Activated CD4-positive, alpha-beta T cell treated with anti-CD3 and anti-CD28 coated beads, Interleukin-2, amount 50 U/mL, for 16 hours (primary cell): Measurements from ENCODE around the gene DIAPH3.

Source experiments
- DNase-seq: peaks from one replicate; pipeline ENCODE4 v3.0.0-alpha.2; 2020

Gene DIAPH3

DNA sequence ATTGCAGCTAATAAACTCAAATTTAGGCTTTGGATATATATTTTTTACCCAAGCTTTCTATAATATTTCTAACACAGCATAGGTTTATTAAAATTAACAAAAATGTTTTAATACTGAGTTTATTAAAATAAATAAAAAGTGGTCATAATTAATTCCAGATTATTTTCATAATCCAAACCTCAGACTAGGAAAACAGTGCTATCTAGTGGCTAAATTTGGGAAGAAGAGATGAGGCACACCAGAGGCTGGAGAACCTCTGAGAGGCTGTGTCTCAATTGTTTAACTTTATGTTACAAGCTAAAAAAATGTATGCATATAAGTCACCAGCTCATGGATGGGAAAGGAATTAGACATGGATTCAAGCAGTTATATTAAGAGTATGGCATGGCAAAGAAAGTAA lies 392.5 kb downstream of the DIAPH3 start:
- DNase-seq: no peak

DNA sequence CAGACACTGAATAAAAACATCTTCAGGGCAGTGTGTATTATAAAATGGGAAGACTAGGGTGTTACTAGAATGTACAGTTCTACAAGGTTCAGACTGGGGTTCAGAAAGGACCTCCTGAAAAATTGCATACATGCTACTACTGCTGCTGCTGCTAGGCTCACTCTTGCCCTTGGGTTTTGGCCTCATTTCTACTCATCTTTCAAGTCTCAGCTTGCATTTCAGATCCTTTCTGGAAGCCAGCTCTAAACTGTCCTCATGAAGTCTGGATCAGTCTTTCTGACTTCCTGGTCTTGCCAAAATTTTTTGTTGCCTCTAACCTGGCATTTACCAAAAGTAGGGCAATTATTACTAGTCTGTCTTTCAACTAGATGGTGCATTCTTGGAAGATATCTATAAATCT lies 393.3 kb downstream of the DIAPH3 start:
- no peak for DNase-seq

DNA sequence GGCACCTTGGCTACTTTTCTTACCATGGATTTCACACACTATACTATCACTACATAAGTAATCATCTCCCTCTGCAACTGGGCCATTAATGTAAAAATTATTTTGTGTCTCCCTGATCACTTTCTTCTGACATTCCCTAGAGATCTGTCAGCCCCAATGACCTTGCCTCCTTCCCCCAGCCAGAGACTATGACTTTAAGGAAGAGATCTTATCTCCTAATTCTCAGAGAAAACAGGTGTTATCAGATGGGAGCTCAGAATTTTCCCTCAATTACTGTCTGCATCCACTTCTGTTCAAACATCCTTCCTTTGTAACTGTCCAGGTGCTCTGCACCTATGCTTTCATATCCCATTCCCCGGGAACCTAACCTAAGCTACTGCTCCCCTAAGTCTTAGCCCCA lies 397.5 kb downstream of the DIAPH3 start:
- DNase-seq: no peak

DNA sequence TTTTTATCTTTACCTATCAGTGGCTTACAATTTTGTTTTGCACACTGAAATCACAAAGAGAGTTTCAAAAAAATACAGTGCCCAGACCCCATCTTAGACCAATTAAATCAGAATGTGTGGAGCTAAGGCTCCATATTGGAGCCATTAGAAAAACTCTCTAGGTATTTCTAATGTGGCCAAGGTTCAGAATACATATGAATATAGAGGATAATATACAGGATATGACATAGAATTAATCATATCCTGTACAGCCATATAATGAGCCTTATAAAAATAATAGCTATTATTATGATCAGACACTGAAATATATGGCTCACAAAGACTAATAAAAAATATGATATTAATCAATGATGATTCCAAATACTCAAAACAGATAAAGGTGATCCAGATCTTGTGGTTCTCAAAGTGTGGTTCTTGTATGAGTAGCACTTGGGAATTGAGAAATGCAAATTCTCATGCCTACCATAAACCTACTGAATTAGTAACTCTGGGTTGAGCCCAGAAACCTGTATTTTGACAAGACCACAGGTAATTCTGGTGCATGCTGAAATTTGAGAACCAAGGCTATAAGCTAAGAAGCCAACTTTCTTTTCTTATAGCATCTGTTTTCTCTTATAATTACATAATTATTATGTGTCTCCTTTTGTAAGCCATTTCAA lies 408.0 kb downstream of the DIAPH3 start:
- no peak for DNase-seq

DNA sequence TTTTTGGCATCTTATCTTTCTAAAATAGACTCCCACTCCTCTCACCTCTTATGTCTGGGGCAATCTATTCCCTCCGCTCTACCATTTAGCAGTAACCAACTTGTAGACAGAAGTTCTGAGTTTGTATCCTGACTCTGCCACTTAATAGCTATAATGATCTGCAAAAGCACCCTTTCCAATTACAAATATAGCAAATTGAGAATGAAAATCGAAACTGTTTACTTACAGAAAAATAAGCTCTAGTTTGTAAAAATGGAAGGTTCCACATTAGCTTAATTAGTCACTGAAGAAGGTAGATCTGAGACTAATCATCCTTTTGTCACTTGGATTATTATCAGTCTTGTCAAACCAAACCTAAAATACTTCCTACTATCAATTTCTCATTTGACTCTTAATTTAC lies 409.3 kb downstream of the DIAPH3 start:
- no peak for DNase-seq

DNA sequence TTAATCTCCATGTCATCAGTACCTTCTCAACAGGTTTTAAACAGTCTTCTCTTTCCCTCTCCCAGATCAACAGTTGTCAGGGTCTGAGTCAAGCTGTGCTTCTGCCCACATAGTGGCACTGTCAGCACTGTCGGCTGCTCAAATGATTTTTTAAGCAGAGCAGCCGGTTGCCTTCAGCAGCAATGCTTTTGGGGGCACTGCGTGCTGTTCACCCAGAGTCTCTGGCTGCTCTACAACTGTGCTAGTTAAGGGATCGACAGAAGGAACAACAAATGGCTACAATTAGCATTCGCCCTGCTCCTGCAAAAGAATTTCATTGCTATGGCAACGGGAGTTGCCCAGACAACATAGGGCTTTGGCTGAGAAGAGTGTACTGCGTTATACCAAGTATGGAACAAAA lies 412.9 kb downstream of the DIAPH3 start:
- no peak for DNase-seq

DNA sequence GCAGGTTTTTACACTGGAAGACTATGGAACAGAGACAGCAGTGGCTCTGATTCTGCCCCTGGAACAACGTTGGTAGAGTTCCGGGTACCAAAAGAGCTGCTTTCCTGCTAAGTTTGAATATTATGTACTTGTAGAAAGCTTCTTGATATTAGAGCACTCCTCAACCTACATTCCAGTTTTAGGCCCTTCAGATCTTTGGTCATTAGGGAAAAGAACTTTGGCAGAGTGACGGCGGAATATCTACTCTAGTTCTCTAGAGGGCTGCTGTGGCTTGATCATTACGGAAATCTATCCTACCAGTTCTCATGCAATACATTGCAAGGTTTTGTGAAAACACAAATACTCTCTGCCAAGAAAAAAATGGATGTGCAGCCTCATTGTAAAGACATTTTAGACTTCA lies 415.7 kb downstream of the DIAPH3 start:
- DNase-seq: no peak

DNA sequence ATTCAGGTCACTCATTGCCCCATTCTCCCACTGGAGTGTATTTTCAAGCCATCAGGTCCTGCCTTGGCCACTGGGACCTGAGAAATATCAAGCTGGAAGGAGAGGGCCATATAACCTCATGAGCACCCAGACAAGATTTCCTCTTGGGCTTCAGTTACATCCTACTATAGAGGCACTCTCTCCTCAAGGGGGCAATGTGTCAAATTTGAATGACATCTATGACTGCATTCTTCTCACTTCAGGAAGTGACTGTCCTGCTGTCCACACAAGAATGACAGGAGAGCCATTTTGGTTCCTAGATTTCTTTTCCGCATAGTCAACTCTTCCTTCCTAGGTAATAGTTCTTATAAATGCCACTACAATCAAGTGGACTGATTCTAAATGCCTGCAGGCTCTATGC lies 416.2 kb downstream of the DIAPH3 start:
- DNase-seq: no peak

DNA sequence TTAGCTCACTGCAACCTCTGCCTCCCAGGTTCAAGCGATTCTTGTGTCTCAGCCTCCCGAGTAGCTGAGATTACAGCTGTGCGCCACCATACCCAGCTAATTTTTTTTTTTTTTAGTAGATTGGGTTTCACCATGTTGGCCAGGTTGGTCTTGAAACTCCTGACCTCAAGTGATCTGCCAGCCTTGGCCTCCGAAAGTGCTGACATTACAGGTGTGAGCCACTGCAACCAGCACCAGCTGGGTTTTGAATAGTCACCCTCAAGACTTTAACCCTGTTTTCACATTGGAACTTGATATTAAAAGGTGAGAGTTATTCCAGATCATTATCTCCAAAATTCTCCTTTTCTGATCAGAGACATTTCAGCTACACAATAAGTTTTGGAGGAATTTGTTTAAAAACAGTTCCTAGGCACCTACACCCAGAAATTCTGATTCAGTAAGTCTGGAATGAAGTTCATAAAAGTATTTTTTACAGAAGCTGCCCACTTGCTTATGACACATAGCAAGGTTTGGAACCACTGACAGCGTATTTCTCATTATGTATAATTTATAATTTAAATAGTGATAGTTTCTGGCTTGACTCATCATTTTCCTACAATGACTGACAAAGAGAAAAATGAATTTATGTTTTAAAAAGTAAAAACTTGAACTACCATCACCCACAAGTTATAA lies 417.3 kb downstream of the DIAPH3 start:
- DNase-seq: peak; percentile 10

DNA sequence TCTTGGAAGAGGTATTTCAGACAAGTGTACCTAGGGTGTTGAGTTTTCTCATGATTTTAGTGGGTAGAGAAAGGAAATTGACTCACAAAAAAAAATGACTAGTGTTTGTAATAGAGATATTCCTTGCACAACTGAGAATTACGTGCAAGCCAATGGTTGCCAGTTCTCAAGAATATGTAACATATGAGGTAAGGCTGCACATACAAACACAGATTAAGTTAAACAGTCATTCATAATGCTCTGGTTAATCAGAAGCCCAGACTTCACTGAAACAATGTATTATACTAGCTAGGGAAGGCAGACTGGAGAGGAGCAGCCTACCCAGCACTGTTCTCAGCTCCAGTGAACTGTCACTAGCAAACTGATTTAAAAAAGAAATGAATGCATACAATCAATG lies 418.3 kb downstream of the DIAPH3 start:
- DNase-seq: no peak

DNA sequence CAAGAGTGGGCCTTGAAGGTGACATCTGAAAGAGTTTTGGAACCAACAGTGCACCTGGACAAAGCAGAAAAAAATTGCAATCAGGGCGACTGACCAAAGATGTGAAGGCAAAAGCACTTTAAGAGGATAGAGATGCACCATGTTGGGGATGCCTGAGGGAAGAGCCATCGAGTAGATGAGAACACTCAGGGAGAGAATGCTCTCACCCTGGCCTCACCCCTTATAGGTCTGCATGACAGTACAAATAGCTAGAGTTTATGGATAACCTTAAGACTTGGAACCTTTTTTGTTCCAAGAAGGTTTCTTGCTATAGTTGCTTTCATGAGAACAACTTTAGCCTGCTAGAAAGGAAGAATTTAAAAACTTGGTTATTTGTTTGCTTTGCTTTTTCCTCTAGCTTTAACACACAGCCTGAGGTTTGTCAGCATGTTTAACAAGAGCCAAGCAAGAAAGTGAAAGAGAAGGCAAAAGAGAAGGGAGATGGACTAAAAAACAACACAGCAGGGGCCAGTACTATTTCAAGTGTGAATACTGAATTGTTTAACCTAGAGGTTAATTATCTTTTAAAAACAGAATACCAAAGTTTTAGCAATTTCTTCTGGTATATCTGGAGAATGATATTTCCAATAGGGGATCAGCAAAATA lies 418.9 kb downstream of the DIAPH3 start:
- no peak for DNase-seq

DNA sequence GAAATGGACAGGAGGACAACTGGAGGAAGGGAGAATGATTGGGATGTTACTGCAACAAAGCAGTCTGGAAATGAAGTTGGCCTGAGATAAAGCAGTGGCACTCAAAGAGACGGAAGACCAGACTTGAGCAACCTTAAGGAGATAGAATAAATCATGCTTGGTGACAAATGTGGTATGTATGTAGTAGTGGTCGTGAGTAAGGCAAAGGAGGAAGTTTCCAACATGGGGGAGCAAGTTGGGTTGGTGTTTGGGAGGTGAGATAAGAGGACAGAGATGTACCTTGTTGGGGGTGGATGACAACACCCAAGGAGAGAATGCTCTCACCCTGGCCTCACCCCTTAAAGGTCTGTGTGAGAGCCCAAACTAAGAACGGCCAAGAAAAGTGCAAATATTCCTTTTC lies 420.5 kb downstream of the DIAPH3 start:
- DNase-seq: no peak

DNA sequence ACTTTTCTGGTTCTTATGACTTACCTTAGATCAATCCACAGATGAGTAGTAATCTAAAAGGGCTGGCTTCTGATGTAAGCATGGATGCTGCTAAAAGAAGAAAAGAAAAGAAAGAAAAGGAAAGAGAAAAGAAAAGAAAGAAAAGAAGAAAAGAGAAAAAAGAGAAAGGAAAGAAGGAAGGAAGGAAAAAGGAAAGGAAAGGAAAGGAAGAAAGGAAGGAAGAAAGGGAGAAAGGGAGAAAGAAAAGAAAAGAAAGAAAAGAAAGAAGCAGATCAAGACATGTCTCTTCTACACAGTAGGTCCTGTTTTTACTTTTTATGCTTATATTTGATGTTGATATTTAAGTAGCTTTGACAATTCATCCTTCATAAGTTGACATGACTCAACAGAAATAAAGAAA lies 421.3 kb downstream of the DIAPH3 start:
- no peak for DNase-seq

DNA sequence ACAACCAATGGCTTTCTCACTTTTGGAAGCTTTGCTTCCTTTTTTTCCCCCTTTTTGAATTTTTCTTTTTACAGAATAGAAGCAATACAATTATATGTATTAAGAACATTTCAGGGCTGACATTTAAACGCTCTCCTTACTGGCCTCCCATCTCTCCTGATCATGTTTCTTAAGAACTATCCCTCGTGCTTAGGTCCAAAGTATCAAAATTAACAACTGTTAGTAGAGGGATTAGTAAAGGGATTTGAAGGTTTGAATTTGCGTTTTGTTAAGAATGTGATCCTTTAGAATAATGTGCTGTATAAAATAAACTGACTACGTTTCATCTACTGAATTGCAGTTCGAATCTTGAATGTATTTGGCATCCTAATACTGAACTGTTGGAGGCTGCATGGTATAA lies 424.8 kb downstream of the DIAPH3 start:
- no peak for DNase-seq

DNA sequence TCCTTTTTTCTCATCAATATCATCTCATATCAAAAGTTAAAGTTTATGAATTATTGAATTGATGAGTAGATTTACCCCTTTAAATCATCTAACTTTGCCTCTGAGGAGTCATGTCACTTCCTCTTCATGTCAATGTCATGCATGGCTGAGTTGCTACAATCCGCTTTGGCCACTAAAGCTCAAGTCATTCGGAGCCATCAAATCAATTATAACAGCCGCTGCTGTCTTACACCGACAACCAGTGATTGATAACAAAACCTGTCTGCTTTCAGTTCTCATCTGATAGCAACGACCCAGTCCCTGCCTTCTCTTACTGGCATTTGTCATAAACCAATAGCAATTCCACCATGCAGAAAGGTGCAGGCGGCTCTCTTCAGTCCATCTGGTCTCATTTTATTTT lies 429.3 kb downstream of the DIAPH3 start:
- peak; percentile 62 for DNase-seq

DNA sequence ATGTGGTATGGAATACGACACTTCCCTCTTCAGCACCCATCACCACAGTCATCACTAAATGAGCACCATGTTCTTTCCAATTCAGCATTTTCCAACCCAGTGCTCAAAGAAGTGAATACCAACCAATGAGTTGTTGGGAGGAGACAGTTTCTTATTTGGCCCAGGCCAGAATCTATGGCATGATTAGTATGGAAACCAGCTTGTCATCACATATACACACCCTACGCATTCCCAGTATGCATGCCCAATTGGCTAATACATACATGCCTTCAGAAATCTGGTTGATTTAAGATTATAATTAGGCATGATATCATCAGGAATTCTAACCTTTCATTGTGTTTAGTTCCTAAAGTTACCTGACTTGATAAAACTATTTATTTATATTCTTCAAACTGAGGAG lies 430.0 kb downstream of the DIAPH3 start:
- DNase-seq: no peak

DNA sequence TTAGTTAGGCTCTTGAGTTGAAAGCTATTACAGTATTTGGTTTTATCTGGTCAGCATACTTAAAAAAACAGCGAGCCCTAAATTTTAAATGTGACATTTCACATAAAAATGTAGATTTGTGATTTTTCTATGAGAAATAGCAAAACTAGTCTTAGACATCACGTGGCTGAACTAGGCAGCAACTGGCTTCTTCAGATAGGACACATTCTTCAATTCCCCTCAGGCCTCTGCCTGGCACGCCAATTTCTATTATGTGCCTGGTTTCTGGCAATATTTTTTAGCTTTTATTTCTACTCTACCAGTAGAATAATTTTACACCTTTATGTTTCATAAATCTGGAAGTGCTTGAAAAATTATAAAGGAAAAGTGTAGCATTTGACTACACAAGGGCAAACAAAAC lies 433.7 kb downstream of the DIAPH3 start:
- DNase-seq: no peak

DNA sequence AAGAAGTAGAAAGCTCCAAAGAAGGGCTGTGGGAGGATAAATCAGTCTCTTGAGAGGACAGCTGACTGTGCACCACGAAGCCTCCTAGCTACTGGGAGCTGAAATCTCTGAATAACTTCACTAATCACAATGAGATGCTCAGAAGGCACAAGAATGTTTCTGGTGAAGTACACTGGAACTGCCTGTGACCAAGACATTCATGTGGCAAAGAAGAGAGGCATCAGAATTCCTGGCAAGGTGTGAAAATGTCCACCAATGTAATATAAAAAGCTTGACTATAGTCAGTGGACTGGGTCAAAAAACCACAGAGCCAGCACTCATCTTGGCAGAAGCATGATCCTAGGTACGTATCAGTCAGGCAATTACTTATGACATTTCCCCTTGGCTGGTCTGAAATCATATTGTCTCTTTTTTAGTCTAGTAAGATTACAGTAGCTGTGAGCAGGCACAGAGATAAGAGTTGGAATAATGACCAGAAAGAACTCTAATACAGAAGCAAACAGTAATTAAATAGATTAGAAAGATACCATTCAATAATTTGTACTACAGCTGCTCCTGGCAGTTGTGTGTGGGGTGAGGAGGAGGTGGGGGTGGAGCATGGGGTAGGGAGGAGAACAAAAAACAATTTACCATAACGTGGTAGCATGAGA lies 434.7 kb downstream of the DIAPH3 start:
- DNase-seq: no peak

DNA sequence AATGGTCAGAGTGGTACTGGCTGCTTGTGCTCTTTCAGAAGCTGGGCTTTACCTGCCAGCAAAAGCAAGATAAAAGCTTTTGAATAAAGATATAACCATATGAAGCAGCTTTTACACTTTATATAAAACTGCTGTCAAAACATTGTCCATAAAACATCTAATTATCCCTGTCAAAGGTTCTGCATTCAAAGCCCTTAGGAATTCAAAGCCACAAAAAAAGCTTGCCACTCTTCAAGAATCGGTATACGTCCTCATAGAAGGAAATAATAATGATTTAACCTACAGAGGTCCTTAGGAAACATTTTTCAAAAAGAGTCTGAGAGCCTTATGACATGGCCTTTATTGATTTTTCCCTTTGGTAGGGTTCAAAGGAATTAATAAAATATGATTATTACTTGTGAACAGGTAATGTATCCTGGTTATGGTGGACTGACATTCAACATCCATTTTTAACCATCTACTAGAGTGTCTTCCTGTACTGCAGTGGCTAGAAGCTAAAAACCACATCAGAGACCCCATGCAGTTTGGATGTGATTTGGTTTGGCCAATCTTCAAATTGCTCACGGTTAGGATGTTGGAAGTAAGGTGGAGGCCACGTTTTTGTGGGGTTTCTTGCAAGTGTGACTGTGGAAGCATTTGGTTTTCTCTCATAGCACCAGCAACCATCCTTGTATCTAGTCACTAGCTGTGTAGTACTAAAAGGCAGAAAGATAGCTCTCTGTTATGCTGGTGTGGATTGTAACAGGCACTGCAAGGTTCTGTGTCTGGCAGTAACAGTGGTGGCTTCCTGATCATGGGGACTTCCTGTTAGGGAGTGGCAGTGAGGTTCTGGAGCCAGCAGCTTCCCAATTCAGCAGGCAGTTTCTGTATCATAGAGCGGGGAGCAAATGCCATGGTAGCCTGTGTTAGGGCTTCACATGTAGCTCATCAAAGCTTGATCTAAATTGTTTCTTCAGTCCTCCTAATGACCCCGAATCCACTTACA lies 441.5 kb downstream of the DIAPH3 start:
- no peak for DNase-seq

DNA sequence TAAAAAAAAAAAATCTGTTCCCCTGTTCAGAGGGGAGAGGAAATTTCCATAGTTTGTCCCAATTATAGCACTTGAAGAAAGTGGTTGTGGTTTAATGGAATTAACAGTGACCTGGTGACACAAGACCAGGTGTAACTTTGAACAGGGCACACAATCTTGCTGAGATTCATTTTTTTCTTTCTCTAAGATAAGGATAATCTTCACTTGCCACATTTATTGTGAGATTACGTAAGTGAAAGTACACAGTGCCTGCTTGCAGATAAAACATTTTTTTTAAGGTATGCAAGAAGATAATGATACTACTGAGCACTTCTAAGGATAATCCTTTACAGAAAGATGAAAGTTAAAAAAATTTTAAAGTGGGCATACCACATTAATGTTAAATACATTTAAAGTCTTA lies 448.1 kb downstream of the DIAPH3 start:
- DNase-seq: no peak

DNA sequence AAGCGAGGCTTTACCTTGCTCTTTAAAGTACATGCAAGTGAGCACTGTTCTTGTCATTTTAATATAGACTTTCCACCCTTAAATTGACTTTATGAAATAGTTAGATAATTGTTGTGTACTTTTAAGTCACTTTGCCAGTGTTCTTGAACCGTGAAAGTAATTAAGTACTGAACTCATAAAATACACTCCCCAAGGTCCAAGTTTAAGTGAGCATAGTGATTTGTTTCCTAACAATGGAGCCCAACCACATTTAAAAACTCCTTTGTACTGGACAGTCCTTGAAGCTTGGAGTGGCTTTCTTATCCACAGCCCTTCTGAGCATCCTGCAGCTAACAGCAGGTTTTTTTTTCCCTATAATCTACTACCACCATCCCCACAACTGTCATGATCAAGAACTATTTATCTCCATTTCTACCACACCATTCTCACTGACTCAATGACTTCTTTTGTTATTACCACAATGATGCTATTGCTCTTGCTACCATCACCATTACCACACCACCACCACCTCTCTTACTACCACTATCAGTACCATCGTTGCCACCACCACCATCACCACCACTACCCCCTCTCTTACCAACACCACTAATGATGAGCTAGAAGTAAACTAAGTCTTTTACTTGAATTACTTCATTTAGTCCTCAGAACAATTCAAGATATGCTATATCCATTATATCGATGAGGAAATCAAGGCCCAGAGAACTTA lies 452.6 kb downstream of the DIAPH3 start:
- DNase-seq: no peak

DNA sequence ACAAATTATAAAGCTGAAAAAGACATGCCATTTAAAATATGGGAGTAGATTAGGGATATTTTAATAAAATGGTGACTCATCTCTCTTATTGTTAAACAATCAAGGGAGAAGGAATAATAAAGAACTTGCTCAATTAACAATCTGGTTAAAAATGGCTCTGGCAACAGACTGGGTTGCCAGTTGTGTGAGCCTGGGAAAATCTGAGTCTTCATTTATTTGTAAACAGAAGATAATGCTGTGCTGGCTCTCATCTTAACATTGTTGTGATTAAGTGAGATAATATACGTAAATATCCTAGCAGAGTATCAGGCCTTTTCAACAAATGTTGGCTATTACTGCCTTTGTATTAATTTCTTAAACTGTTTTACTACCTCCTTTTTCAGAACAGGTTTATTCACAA lies 453.3 kb downstream of the DIAPH3 start:
- DNase-seq: no peak
